Body of pancreas (tissue), 4 donors: Measurements from ENCODE around the gene PIGP. TPM values are rescaled to one million over a fixed set of nuclear protein-coding genes. Genes with fewer than 3 reads are reported as not detected.
"Not testable (repeated sequence)": the region's sequence is repeated elsewhere in the genome, so short reads cannot be mapped to it uniquely, and the experiment has no call there.

Experiments used
- ATAC-seq: fragments of 150-250 bp; one replicate; pipeline ENCODE4 v1.9.1; 2016
- DNase-seq, 4 donors: peaks; one replicate each; pipeline ENCODE4 v3.0.0-alpha.2; 2019
- H3K27ac ChIP-seq, 4 donors: fragments of 200-600 bp; sonication (generic); 1 replicate in 3 of 4; 2 replicates in 1 of 4; pipeline versions ENCODE4 v1.5.1 to v1.6.1; 2016 to 2019; ENCODE audit warnings: mild to moderate bottlenecking in 1 of 4, mixed read lengths in 1 of 4, moderate library complexity in 1 of 4
- H3K27me3 ChIP-seq, 2 donors: fragments of 200-600 bp; sonication (generic); one replicate each; pipeline ENCODE4 v1.6.0; 2016; ENCODE audit warnings: mild to moderate bottlenecking in 1 of 2
- H3K36me3 ChIP-seq, 2 donors: fragments of 200-600 bp; sonication (generic); replicated peaks in 1 of 2; 2 replicates each; pipeline ENCODE4 v1.5.1; 2016; ENCODE audit warnings: low read depth in 2 of 2; ENCODE audit not compliant: insufficient read depth in 1 of 2
- H3K4me1 ChIP-seq: fragments of 200-600 bp; sonication (generic); one replicate; pipeline ENCODE4 v1.6.0; 2016
- H3K4me3 ChIP-seq, 2 donors: fragments of 200-600 bp; sonication (generic); 1 replicate in 1 of 2; 2 replicates in 1 of 2; pipeline ENCODE4 v1.5.1; 2016 to 2019
- H3K9me3 ChIP-seq, 3 donors: fragments of 200-600 bp; sonication (generic); 1 replicate in 2 of 3; 2 replicates in 1 of 3; pipeline ENCODE4 v1.5.1; 2016
- CTCF ChIP-seq, 7 experiments: fragments of 450-650 bp in 4 of 7; fragments of 200-600 bp in 3 of 7; sonication (generic) in 3 of 7; IDR thresholded peaks; one replicate each; pipeline ENCODE4 v1.5.1; 2016 to 2019; ENCODE audit warnings: antibody characterized with exemption in 7 of 7
- POLR2A ChIP-seq, 3 donors: fragments of 450-650 bp; IDR thresholded peaks; one replicate each; pipeline ENCODE4 v1.6.1; 2016; ENCODE audit warnings: antibody characterized with exemption in 3 of 3, mild to moderate bottlenecking in 2 of 3
- WGBS, 2 donors: methylation state at CpG; one replicate each; pipeline ENCODE4 v1.1.5; 2017; 5-methylcytosine and 5-hydroxymethylcytosine counted together
- intact Hi-C: fragments of 100-400 bp; cut with DNase I; formaldehyde crosslinking; loops from one replicate; pipeline ENCODE4 v1.15.1; 2023
- total RNA-seq, 2 donors: library from RNA; depleted of rRNA; stranded (reverse); fragments of >200 nt; gene quantifications; one replicate each; pipeline ENCODE4 v1.1.0, GENCODE V29; 2016

Gene PIGP
- total RNA-seq, 2 donors from 2014 or later: 4.3 to 7.5 TPM

- no peak overlapping the region for H3K27ac ChIP-seq
- ATAC-seq: no peak
- H3K4me3 ChIP-seq: no peak overlapping the region
- no peaks in the 10 kb centered on the region for H3K4me1 ChIP-seq
- WGBS, 2 donors: 67 to 75% methylated on average over 5 of the region's 5 CpGs
- intact Hi-C loops: no loop called here
- no peaks in the 10 kb centered on the region for H3K27me3 ChIP-seq
- no peak for DNase-seq
- TF ChIP-seq CTCF (IDR thresholded peaks at IDR 0.05): no peak
- no peak for TF ChIP-seq POLR2A (IDR thresholded peaks at IDR 0.05)
- H3K9me3 ChIP-seq: no peaks in the 10 kb centered on the region
- no peaks in the 10 kb centered on the region for H3K36me3 ChIP-seq
These were observed 13.7 kb downstream of the PIGP start for GRCh38 chr21:37059181-37059580.

GRCh38 chr21:37058261-37058660 is 14.6 kb downstream of the PIGP start:
- intact Hi-C loops: no loop called here
- H3K9me3 ChIP-seq: no peaks in the 10 kb centered on the region
- ATAC-seq: no peak

GRCh38 chr21:37057614-37058013 is 15.3 kb downstream of the PIGP start:
- H3K4me1 ChIP-seq: no peaks in the 10 kb centered on the region
- intact Hi-C loops: no loop called here
- H3K36me3 ChIP-seq: no peaks in the 10 kb centered on the region
- H3K27ac ChIP-seq: no peak overlapping the region
- no peak for ATAC-seq
- no peak overlapping the region for H3K4me3 ChIP-seq
- no peak for DNase-seq
- H3K9me3 ChIP-seq: no peaks in the 10 kb centered on the region
- H3K27me3 ChIP-seq: no peaks in the 10 kb centered on the region
- TF ChIP-seq POLR2A (IDR thresholded peaks at IDR 0.05): no peak
- no peak for TF ChIP-seq CTCF (IDR thresholded peaks at IDR 0.05)
- WGBS, 2 donors: 89 to 94% methylated on average over 7 of the region's 7 CpGs

More at GRCh38 chr21:37058261-37058660, 14.6 kb downstream of the PIGP start:
- no peaks in the 10 kb centered on the region for H3K36me3 ChIP-seq
- no peak for TF ChIP-seq CTCF (IDR thresholded peaks at IDR 0.05)
- no peak for TF ChIP-seq POLR2A (IDR thresholded peaks at IDR 0.05)
- WGBS, 2 donors: 53 to 61% methylated on average over 2 of the region's 2 CpGs
- DNase-seq: no peak
- no peaks in the 10 kb centered on the region for H3K4me1 ChIP-seq
- no peaks in the 10 kb centered on the region for H3K27me3 ChIP-seq
- H3K4me3 ChIP-seq: no peak overlapping the region
- no peak overlapping the region for H3K27ac ChIP-seq

- no peak for ATAC-seq
- 65 to 82% methylated on average over 2 of the region's 2 CpGs for WGBS, 2 donors
These were observed 17.5 kb downstream of the PIGP start for GRCh38 chr21:37055271-37055855.

GRCh38 chr21:37049741-37050140 is 23.1 kb downstream of the PIGP start:
- intact Hi-C loops, H3K4me3 ChIP-seq, H3K27ac ChIP-seq, H3K36me3 ChIP-seq, H3K9me3 ChIP-seq, H3K4me1 ChIP-seq, DNase-seq, ATAC-seq, H3K27me3 ChIP-seq: not testable (repeated sequence)
- WGBS, 2 donors: 60 to 69% methylated on average over 2 to 3 of the region's 3 CpGs

More at GRCh38 chr21:37055271-37055855, 17.5 kb downstream of the PIGP start:
- no peak overlapping the region for H3K27ac ChIP-seq
- H3K27me3 ChIP-seq: no peaks in the 10 kb centered on the region
- H3K4me3 ChIP-seq: no peak overlapping the region
- DNase-seq: no peak
- intact Hi-C loops: no loop called here
- H3K36me3 ChIP-seq: no peaks in the 10 kb centered on the region
- H3K9me3 ChIP-seq: no peaks in the 10 kb centered on the region
- TF ChIP-seq POLR2A (IDR thresholded peaks at IDR 0.05): no peak
- TF ChIP-seq CTCF (IDR thresholded peaks at IDR 0.05): no peak
- no peaks in the 10 kb centered on the region for H3K4me1 ChIP-seq
